NCI-H526 (cell line): Measurements from ENCODE around the gene KCNK3.
"Not testable (repeated sequence)": the region's sequence is repeated elsewhere in the genome, so short reads cannot be mapped to it uniquely, and the experiment has no call there.

Source experiments
- DNase-seq, 2 experiments: peaks; one replicate each; lab custom pipeline; 2025; lab: John Stamatoyannopoulos, UW

Gene KCNK3

GRCh38 chr2:26692279-26692896 is at the start of gene KCNK3:
Gene KCNK3 (plus strand): TSS chr2:26692722. CDS start chr2:26692876, 154 bp downstream.
- peak; percentile 27 to 88 for DNase-seq

- DNase-seq = no peak
Measured at GRCh38 chr2:26644188-26644835, 48.2 kb upstream of the KCNK3 start.

GRCh38 chr2:26645762-26646161 is 46.8 kb upstream of the KCNK3 start:
- no peak for DNase-seq

DNA sequence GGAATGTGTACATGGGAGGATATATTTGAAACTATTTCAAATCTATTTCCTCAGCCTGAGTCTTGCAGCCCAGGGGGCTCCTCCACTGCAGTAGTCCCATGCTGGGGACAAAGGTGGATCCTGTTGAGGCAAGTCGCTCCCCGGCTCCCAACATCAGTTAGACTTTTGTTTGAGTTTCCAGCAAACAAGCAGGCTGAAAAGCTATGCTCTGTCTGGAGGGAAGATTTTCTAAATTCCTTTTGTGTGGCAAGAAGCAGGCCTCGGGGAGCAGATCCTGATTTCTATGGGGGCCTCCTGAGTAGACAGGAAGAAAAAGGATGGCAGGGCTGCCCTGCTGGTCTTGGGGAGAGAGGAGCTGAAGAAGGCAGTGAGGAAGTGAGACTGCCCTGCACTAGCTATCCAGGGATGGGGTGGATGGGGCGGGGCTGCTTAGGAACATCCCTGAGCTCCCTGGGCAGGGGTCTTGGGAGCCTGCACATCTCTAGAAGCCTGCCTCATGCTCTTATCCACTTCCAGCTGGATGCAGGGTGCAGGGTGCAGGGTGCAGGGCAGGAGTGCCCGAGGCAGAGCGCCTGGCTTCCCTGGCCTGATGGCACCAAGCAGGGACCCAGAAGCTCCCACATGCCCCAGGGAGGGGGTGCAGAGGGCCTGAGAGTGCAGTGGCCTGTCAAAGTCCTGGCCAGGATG is 45.4 kb upstream of the KCNK3 start:
- DNase-seq = no peak

GRCh38 chr2:26647981-26648380 is 44.5 kb upstream of the KCNK3 start:
- DNase-seq = no peak

GRCh38 chr2:26648516-26648915 is 44.0 kb upstream of the KCNK3 start:
- no peak for DNase-seq

DNA sequence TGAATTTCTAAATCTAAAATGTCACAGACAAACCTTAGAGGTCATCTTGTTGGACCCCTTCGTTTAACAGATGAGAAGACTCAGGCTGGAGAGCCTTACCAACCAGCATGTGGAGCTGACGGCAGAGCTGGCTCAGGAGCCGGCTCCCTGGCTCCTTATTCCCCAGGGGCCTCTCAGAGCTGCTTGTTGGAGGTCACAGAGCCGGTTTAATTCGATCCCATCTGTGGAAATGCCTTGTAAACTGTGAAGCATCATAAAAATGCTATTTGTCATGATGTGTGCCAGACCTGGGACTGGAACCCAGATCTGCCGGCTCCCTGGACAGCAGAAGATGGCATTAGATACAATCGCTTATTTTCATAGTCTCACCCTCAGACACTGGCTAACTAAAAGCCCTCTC is 43.2 kb upstream of the KCNK3 start:
- peak in 1 of 2 experiments; percentile 61 for DNase-seq

GRCh38 chr2:26649992-26650712 is 42.4 kb upstream of the KCNK3 start:
- no peak for DNase-seq

DNA sequence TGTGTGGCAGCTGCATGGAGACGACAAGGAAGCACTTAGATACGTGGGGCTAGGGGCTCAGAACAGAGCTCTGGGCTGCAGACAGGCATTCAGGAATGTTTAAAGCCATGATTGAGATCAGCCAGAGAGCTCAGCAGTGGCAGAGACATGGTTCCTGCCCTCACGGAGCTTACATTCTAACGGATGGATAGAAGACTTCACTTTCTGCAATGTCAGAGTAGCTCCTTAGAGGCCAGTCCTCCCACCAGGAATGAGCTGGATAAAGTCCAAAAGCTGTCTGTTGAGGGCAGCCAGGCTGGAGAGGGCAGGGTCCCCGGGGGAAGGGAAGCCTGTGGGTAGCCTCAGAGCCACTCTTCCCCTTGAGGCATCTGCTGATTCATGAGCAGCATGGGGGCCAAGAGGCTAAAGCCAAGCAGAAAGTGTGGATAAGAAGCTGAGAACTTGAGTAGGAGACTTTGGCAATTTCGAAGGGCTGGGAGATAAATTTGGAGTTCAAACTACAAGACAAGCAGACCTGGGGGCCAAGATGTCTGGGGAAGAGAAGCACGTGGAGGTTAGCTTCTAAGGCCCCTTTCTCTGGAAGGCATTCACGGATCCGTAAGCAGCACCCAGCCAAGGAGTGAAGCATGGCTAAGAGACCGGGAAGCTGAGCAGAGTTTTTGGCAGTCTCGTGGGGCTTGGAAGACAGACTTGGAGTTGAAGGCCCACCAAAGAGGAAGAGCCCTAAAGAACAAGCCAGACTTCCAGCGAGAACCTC is 41.6 kb upstream of the KCNK3 start:
- DNase-seq = no peak

DNA sequence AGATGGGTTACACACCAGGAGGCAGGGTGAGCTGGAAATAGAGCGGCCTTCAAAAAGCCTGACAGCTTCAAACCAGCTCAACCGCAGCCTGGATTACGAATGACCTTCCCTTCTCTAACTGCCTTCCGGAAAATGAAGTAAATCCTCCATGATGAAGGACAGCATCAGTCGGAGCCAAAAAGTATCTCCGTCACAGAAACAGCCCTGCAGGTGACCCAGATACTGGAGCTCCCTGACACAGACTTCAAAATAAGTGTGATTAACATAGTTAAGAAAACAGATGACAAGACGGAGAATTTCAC is 41.1 kb upstream of the KCNK3 start:
- DNase-seq = no peak

DNA sequence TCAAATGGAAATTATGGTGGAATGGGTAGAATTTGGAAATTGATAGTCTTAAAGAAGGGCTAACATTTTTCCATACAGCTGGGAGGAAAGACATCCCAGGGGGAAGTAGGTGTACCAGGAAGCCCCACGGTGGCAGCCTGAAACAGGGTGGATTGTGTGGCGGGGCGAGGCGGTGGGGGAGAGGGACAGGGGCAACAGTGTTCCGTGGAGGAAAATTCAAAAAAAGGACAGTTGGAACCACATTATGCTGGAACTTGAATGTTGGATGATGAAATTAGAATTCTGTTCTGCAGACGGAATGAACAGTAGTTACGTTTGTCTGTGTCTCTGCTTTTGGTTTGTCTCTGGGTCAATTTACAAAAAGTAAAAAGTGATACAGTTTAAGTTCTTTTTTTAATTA is 40.7 kb upstream of the KCNK3 start:
- no peak for DNase-seq

DNA sequence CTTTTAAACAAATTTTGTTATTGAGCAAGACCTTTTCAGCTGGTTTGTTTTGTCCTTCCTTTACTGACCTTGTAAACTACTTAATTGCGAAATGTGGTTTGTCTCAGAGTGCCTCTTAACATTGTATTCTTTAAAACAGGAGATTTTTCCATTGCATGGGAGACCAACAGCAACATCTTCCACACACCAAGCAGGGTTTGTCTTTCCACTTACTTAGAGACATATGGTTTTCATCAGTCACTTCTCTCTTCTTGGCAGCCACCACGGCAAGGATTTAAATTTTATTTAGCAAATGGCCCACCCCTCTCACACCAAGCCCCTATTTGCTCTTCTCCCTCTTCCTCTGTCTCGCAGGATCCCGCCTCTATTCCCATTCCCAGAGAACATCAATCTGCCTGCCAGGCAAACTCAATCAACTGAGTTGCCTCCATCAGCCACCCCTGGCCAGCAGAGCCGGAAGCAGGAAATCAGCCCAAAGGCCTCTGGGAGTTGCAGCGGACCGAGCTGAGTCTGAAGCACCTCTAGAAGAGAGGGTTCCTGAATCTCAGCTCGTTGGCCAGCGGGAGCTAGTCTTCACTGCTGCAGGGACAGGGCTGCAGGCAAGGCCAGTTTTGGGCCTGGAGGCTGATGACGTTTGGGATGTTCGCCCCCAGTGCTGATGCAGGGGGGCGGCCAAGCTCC is 40.0 kb upstream of the KCNK3 start:
- DNase-seq = no peak

GRCh38 chr2:26653207-26654060 is 39.1 kb upstream of the KCNK3 start:
- no peak for DNase-seq

- no peak for DNase-seq
Measured at GRCh38 chr2:26654061-26654340, 38.5 kb upstream of the KCNK3 start.

- DNase-seq = not testable (repeated sequence)
Measured at GRCh38 chr2:26655120-26655519, 37.4 kb upstream of the KCNK3 start.

GRCh38 chr2:26655611-26656195 is 36.8 kb upstream of the KCNK3 start:
- DNase-seq = no peak

DNA sequence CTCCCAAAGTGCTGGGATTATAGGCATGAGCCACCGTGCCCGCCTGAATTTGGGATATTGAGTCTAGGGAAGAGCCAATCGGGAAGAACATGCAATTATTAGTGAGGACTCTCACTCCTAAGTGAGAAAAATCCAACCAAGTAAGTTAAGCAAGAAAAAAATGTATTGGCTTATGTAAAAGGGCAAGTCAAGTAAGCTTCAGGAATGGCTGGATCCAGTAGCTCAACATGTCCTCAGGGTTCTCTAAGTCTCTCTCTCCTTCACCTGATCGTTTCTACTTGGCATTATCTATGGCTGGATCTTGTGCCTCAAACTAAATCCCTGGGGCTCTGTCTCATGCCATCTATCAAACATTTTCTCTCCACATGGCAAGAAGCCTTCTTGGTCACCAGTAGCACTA is 35.3 kb upstream of the KCNK3 start:
- DNase-seq = no peak

DNA sequence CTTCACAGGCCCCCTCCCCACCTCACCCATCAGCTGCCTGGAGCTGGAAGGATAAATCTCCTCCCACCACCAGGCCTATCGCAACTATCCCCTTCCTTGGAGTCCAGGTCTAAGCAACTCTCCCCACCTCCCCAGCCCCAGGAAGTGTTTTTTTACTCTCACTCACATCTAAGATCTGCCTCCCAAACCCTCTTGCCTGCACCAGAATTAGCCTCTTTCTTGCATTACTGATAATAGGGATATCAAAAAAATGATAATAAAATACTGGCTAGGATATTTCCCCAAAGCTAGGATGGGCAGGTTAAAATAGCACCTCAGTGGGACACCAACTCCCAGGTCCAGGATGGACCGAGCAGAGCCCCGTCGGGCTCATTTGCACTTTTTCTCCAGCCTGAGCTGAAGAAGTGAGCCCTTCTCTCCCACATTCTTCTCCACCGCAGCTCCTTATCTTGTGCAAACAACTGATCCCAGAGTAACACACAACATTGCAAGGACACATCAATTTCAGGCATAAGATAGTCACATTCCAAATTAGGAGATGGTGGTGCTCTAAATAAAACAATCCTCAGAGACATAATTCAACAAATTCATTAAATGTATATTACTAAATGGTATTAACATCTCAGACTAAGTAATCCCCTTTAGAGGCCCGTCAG is 33.7 kb upstream of the KCNK3 start:
- DNase-seq = no peak

DNA sequence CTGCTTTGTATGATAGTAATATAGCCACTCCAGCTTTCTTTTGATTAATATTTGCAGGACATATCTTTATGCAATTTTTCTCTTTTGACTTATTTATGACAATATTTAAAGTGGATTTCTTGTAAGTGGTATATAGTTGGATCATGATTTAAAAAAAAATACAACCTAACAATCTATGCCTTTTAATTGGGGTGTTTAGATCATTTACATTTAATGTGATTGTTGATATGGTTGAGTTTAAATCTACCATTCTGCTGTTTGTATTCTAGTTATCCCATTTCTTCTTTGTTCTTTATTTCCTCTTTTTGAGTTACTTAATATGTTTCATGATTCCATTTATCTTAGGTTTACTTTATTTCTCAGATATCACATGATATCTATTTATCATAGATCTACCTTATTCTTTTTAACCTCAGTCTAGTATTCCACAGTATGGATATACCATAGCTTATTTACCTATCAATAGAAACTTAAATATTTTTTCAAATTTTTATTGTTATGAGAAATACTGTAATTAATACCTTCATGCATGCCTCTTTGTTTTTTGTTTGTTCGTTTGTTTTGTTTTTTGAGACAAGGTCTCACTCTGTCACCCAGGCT is 32.1 kb upstream of the KCNK3 start:
- DNase-seq = no peak

GRCh38 chr2:26665296-26665695 is 27.2 kb upstream of the KCNK3 start:
- not testable (repeated sequence) for DNase-seq
